Stimulated activated CD8-positive, alpha-beta memory T cell treated with anti-CD3 and anti-CD28 coated beads, Interleukin-4, amount 100 ng/mL, for 1 hour (primary cell): ENCODE measurements around the gene OR52M1.
"Not testable (repeated sequence)": the region's sequence is repeated elsewhere in the genome, so short reads cannot be mapped to it uniquely, and the experiment has no call there.

Experiments
- DNase-seq, 2 donors: peaks; one replicate each; pipeline ENCODE4 v3.0.0-alpha.2; 2020; ENCODE audit warnings: low read depth in 2 of 2, low spot score in 1 of 2

OR52M1 gene

GRCh38 chr11:4544891-4545290 lies at the start of gene OR52M1:
TSS of gene OR52M1 (plus strand) at chr11:4545191. CDS start at chr11:4545191, 0 bp downstream.
- no peak for DNase-seq

GRCh38 chr11:4495487-4495886 lies 49.5 kb upstream of the OR52M1 start:
- DNase-seq: no peak

- DNase-seq: no peak
Observed at GRCh38 chr11:4495986-4496385, 49.0 kb upstream of the OR52M1 start.

- DNase-seq: no peak
Observed at GRCh38 chr11:4496557-4497248, 48.3 kb upstream of the OR52M1 start.

- DNase-seq: no peak
Observed at GRCh38 chr11:4508886-4509285, 36.1 kb upstream of the OR52M1 start.

- DNase-seq: no peak
Observed at GRCh38 chr11:4511282-4512245, 33.4 kb upstream of the OR52M1 start.

GRCh38 chr11:4514196-4514595 lies 30.8 kb upstream of the OR52M1 start:
- DNase-seq: no peak

GRCh38 chr11:4522339-4522738 lies 22.7 kb upstream of the OR52M1 start:
- DNase-seq: no peak

GRCh38 chr11:4522752-4523151 lies 22.2 kb upstream of the OR52M1 start:
- no peak for DNase-seq

GRCh38 chr11:4523666-4524065 lies 21.3 kb upstream of the OR52M1 start:
- no peak for DNase-seq

GRCh38 chr11:4527926-4528325 lies 17.1 kb upstream of the OR52M1 start:
- DNase-seq: no peak

- DNase-seq: not testable (repeated sequence)
Observed at GRCh38 chr11:4531686-4532085, 13.3 kb upstream of the OR52M1 start.

GRCh38 chr11:4539603-4540219 lies 5.3 kb upstream of the OR52M1 start:
- DNase-seq: no peak

GRCh38 chr11:4541071-4541470 lies 3.9 kb upstream of the OR52M1 start:
- no peak for DNase-seq

GRCh38 chr11:4543561-4543960 lies 1.4 kb upstream of the OR52M1 start:
- no peak for DNase-seq

- DNase-seq: no peak
Observed at GRCh38 chr11:4546878-4547277, 1.9 kb downstream of the OR52M1 start.

- no peak for DNase-seq
Observed at GRCh38 chr11:4547416-4547815, 2.4 kb downstream of the OR52M1 start.

- DNase-seq: no peak
Observed at GRCh38 chr11:4551346-4551979, 6.5 kb downstream of the OR52M1 start.

GRCh38 chr11:4559527-4560440 lies 14.8 kb downstream of the OR52M1 start:
- no peak for DNase-seq

- no peak for DNase-seq
Observed at GRCh38 chr11:4560467-4560866, 15.5 kb downstream of the OR52M1 start.
